Calu3 (cell line): ENCODE results near the gene GNB1. TPM values are rescaled to one million over a fixed set of nuclear protein-coding genes. Genes with fewer than 3 reads are reported as not detected.

ENCODE experiments used
- BruUV-seq: library from RNA; stranded (reverse); fragments of 400-500 nt; replicated peaks from 2 replicates; lab custom pipeline; 2021; lab: Mats Ljungman, UMichigan
- CTCF ChIA-PET: fragments of 300-600 bp; sonication (Branson Sonifier 250); formaldehyde crosslinking; loops from one replicate; lab custom pipeline; 2022; ENCODE audit warnings: antibody characterized with exemption; lab: Charles Lee
- DNase-seq: peaks from one replicate; pipeline ENCODE4 v3.0.0; 2022
- H3K27ac Mint-ChIP-seq: one replicate; pipeline ENCODE4 v1.8.0; 2022; ENCODE audit warnings: mixed read lengths; ENCODE audit not compliant: unreplicated experiment
- H3K27me3 Mint-ChIP-seq: one replicate; pipeline ENCODE4 v1.8.0; 2022; ENCODE audit warnings: mixed read lengths; ENCODE audit not compliant: unreplicated experiment
- H3K36me3 Mint-ChIP-seq: one replicate; pipeline ENCODE4 v1.8.0; 2022; ENCODE audit warnings: mild to moderate bottlenecking, moderate library complexity, mixed read lengths; ENCODE audit not compliant: insufficient read depth, unreplicated experiment
- H3K4me1 Mint-ChIP-seq: one replicate; pipeline ENCODE4 v1.8.0; 2022; ENCODE audit warnings: mild to moderate bottlenecking, low read depth, mixed read lengths; ENCODE audit not compliant: unreplicated experiment
- H3K4me3 Mint-ChIP-seq: one replicate; pipeline ENCODE4 v1.8.0; 2022; ENCODE audit warnings: mild to moderate bottlenecking, low read depth, moderate library complexity, mixed read lengths; ENCODE audit not compliant: unreplicated experiment
- H3K9me3 Mint-ChIP-seq: one replicate; pipeline ENCODE4 v1.8.0; 2022; ENCODE audit warnings: low read depth, mixed read lengths; ENCODE audit not compliant: unreplicated experiment
- CTCF ChIP-seq: fragments of 200-600 bp; IDR thresholded peaks from one replicate; pipeline ENCODE4 v1.8.0; 2022; ENCODE audit warnings: antibody characterized with exemption; ENCODE audit not compliant: unreplicated experiment
- intact Hi-C: fragments of 100-400 bp; cut with micrococcal nuclease; formaldehyde crosslinking; loops from one replicate; pipeline ENCODE4 v1.10.0; 2022; ENCODE audit not compliant: unreplicated experiment
- total RNA-seq: library from RNA; stranded (reverse); gene quantifications from 2 replicates; pipeline ENCODE4 v1.2.3, GENCODE V29; 2022

GNB1 gene
- total RNA-seq, 1 experiment from 2014 or later = 252 TPM

GRCh38 chr1:1900883-1901640 lies 10.2 kb upstream of the GNB1 start:
- Mint-ChIP-seq H3K9me3 (no peaks in the 10 kb centered on the region), H3K27me3 (no peaks in the 10 kb centered on the region), H3K4me3 (no peak overlapping the region), H3K4me1 (no peaks in the 10 kb centered on the region), H3K36me3 (no peaks in the 10 kb centered on the region), H3K27ac (no peak overlapping the region)
- CTCF ChIA-PET = interaction anchor here (0.6 to 1.4 kb wide), 2 partner anchors 8 to 94 kb away, joined by 4 to 7 read pairs; no protein-coding TSS in a partner anchor
- intact Hi-C loops = loop anchor here (10.0 kb wide), 1 partner anchor 116 kb away; no protein-coding TSS in a partner anchor
- BruUV-seq = no TSS peak
- DNase-seq = no peak
- no peak for TF ChIP-seq CTCF

DNA sequence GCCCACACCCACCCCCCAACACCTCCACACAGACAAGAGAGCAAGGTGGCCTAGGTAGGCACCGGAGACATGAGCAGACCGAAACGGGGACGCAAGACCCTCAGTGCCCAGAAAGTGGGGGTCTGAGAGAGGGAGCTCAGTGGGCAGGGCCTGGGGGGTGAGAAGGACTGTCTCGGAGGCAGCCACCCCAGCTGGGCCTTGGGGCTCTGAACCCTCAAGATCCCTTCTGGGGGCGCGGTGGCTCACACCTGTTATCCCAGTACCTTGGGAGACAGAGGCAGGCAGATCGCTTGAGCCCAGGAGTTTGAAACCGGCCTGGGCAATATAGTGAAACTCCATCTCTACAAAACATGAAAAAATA lies 9.1 kb upstream of the GNB1 start:
- Mint-ChIP-seq H3K27me3 (no peaks in the 10 kb centered on the region), H3K27ac (no peak overlapping the region), H3K4me1 (peaks cover 2% of the 10 kb centered on the region), H3K4me3 (no peak overlapping the region), H3K9me3 (no peaks in the 10 kb centered on the region), H3K36me3 (peaks cover 2% of the 10 kb centered on the region)
- intact Hi-C loops = loop anchor here (10.0 kb wide), 1 partner anchor 115 kb away; no protein-coding TSS in a partner anchor
- no peak for TF ChIP-seq CTCF
- CTCF ChIA-PET = interaction anchor here (1.4 kb wide), 1 partner anchor 9 kb away, joined by 4 read pairs; no protein-coding TSS in a partner anchor
- BruUV-seq = no TSS peak
- no peak for DNase-seq

DNA sequence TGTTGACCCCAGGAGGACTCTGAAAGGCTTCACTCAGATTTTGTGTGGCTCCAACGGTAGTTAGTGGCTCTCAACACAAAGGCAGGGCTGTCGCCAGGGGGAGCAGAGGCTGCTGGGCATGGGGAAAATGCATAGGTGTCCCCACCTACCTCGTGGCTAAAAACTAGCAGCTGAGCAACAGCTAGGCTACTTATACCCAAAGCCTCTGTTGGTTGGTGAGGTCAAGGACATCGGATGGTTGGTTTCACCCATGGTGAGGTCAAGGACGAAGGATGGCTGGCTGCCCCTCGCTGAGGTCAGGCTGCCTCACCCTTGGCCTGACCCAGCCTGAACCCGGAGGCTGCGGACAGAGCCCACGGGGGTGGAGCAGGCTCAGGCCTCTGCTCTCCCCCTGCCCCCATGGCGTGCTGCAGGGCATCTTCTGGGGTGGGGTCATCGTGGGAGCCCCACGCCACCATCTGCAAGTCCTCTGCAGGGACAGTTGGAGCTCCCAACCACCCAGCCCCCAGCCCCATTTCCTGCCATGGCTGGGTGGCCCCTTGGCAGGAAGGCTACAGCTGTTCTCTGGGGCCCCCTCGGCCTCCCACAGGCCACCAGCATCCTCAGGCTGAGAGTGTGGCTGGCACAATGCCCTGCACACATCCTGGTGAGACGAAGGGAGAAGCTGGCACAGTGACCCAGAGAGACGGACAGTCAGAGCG lies 8.5 kb upstream of the GNB1 start:
- peak; percentile 42 for DNase-seq
- no peaks in the 10 kb centered on the region for H3K9me3 Mint-ChIP-seq
- no peak overlapping the region for H3K27ac Mint-ChIP-seq
- peaks cover 7% of the 10 kb centered on the region for H3K36me3 Mint-ChIP-seq
- no peaks in the 10 kb centered on the region for H3K27me3 Mint-ChIP-seq
- intact Hi-C loops = no loop called here
- BruUV-seq = no TSS peak
- CTCF ChIA-PET = interaction anchor here (1.5 kb wide), 1 partner anchor 9 kb away, joined by 6 read pairs; no protein-coding TSS in a partner anchor
- peaks cover 7% of the 10 kb centered on the region for H3K4me1 Mint-ChIP-seq
- H3K4me3 Mint-ChIP-seq = no peak overlapping the region
- no peak for TF ChIP-seq CTCF

DNA sequence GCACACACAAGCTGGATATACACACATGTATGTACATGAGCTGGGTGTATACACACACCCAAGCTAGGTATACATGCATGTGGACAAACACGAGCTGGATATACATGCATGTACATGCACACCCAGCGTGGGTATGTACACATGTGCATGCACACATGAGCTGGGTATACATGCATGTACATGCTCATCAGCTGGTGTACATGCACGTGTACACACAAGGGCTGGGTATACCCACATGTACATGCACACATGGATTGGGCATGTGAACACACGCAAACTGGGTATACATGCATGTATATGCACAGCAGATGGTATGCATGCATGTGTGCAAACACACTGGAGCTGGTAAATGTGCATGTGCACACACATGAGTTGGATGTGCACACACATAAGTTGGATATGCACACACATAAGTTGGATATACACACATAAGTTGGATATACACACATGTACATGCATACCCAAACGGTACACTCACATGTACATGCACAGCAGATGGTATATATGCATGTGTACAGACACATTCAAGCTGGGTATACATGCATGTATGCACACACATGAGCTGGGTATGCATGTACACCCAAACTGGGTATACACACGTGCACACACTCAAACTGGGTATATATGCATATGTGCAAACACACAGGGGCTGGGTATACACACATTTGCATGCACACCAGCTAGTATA lies 7.5 kb upstream of the GNB1 start:
- H3K36me3 Mint-ChIP-seq = peaks cover 11% of the 10 kb centered on the region
- no peak overlapping the region for H3K4me3 Mint-ChIP-seq
- H3K4me1 Mint-ChIP-seq = peaks cover 7% of the 10 kb centered on the region
- H3K9me3 Mint-ChIP-seq = no peaks in the 10 kb centered on the region
- CTCF ChIA-PET = interaction anchor here (1.5 kb wide), 1 partner anchor 10 kb away, joined by 6 read pairs; no protein-coding TSS in a partner anchor
- TF ChIP-seq CTCF = no peak
- no peak for DNase-seq
- no TSS peak for BruUV-seq
- intact Hi-C loops = no loop called here
- no peak overlapping the region for H3K27ac Mint-ChIP-seq
- H3K27me3 Mint-ChIP-seq = no peaks in the 10 kb centered on the region
